HG03280 (cell line): ENCODE data around the gene SKP1.
"Not testable (repeated sequence)": the region's sequence is repeated elsewhere in the genome, so short reads cannot be mapped to it uniquely, and the experiment has no call there.

ENCODE experiments used
- ATAC-seq: cut with Tn5 transposase; IDR thresholded peaks from one replicate; pipeline ENCODE4 v1.9.1; 2021; ENCODE audit warnings: mild to moderate bottlenecking, moderate library complexity; ENCODE audit not compliant: unreplicated experiment

Gene SKP1

GRCh38 chr5:134178096-134178419 is 1.3 kb upstream of the SKP1 start:
- no peak for ATAC-seq

GRCh38 chr5:134177369-134178095 is 782 bp upstream of the SKP1 start:
- no peak for ATAC-seq

DNA sequence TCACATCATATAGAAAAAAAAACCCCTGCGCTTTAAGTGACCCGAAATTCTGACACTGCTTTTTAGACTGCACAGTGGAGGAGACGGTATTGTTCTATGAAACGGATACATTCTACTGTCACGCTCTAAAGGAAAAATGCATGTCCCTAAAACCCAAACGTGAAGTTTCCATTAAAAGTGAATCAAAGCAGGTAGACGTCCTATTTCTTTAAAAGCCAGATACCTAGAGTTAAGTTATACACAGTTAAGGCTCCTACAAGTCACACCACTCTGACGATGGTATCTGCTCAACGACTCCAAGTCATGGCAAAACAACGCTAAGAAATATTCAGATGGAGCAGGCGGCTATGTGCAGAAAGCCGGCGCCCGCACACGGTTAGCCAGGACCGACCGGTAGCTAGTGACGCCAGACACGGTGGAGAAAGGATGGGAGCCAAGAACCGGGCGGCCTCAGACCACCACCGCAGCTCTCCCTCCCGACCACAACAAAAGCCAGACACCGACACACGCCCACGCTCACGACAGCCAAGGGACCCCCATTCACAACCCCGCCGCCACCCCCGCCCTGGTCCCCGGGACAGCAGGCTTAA is 734 bp downstream of the SKP1 start:
- peak; percentile 22 for ATAC-seq

DNA sequence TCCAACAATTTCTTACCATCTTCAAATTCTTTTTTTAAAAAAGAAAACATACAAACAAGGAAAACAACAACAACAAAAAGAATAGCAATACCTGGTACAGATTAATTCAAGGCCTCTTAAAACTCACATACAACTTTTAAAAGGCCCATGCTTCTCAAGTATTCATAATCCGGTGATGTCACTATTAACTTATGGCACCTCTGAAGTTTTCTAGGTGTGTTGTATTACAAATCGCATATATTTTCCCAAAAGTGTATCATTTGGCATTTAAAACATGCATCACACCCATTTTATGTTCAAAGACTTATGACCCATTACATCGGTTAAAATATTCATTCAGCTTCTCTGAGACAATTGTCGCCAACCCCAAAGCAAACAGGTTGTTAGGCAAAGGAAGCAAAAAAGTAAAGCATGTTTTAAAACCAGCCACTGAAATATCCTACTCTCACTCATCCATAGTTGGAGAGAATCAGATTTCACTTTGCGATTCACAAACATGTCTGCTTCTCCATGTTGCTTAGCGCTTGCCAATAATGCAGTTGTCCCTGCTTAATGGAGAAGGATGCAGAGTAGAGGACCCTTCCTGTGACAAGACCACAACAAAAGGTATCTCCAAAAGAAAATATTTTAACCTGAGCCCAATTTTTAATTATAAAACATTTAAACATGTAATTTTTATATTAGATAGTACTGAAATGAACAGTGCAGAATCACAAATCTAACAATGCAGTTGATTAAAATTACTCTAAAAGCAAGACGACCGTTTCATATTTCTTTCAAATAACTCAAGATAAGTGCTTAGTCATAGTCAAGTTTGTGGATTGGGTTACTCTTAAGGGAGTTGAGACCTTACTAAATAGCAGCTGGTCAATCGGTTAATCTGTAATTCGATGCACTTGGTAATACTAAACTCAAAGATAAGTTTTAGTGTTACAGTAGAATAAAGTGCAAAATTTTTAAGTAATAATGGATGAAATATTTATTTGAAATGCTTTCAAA is 1.6 kb downstream of the SKP1 start:
- no peak for ATAC-seq

GRCh38 chr5:134171972-134172371 is 4.8 kb downstream of the SKP1 start:
- ATAC-seq = no peak

DNA sequence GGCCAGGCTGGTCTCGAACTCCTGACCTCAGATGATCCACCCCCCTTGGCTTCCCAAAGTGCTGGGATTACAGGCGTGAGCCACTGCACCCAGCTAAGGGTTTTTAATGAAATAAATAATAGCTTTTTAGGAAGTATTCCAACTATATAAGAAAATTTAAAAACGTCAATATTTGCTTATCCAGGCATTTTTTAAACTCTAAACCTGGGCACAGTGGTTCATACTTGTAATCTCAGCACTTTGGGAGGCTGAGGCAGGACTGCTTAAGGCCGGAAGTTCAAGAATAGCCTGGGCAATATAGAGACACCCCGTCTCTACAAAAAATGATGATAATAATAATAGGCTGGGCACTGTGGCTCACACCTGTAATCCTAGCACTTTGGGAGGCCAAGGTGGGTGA is 14.2 kb downstream of the SKP1 start:
- no peak for ATAC-seq

DNA sequence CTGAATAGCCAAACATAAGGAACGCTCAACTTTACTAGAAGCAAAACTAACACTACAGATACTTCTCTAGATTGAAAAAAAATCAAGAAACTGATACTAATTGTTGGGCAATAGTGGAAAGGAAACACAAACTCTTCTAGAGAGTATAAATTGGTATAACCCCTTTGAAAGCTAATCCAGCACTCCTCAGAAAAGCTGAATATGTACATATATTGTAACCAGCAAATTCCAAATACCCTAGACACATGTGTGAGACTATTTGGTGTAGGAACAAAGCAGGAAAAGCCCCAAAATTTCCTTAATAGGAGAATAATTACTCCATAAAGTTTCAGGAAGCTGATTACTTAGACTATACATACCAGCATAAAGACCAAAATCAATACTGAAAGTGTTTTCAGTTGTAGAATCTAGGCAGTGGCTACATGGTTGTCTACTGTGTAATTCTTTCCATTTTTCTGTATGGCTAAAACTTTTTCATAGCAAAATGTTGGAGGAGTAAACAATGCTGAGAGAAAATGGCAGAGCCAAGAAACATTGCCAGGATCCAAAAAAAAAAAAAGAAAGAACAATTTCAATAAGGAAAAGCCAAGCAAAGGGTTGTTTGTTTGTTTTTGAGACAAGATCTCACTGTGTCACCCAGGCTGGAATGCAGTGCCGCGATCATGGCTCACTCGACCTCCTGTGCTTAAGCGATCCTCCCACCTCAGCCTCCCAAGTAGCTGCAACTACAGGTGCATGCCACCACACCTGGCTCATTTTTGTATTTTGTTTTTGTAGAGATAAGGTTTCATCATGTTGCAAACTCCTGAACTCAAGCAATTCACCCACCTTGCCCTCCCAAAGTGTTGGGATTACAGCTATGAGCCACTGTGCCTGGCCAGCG is 15.0 kb downstream of the SKP1 start:
- no peak for ATAC-seq

DNA sequence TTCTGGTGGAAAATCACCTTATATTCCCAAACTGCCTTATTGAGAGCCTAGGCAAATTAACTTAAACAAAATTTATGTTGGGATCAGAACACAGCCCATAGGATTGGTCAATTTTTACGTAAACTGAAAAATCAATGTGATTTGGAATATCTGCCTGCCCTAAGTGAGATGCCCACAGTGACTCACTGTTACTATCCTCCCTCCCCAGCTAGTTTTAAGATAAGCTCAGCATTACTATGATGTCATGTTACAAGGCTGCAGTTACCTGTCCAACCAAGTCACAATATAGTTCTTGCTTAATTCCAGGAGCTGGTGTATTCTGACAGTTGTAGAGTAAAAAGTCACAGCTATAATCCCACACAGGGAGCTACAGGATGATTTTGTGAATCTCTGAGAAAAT is 23.1 kb downstream of the SKP1 start:
- no peak for ATAC-seq

- ATAC-seq = no peak
Measured at GRCh38 chr5:134153241-134153640, 23.5 kb downstream of the SKP1 start.

- ATAC-seq = not testable (repeated sequence)
Measured at GRCh38 chr5:134152173-134152832, 24.4 kb downstream of the SKP1 start.

- no peak for ATAC-seq
Measured at GRCh38 chr5:134151723-134152122, 25.0 kb downstream of the SKP1 start.

DNA sequence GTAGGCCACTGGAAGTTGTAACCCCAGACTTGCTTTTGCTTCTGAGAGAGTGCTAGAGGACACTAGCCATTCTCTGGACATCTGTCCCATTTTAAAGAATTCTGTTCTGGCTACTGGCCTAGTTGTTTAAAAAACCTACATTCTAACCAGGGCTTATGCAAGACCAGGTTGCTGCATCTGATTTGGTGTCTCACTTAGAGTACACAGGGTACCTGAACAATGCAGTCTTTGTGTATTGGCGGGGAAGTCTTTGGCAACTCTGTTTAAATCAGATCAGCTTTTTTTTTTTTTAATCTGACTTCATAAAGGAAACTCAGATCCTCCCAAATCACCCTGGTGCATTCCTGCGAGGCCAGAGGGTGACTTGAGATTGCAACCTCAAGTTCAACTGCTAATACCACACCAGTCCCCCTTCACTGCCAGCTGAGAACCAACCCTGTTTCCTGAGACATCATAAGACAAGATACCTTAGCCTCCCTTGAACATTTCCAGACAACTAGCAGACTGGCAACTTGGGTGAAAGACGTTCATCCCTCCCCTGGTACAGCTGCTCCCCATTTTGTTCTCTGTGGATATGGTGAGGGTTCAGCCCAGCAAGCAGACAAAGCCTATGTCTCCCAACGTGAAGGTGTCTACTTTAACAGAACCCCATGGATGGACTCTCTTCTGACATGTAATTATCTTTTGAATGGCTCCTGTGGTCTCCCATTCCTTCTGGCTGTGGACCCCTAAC is 27.0 kb downstream of the SKP1 start:
- ATAC-seq = no peak

- ATAC-seq = no peak
Measured at GRCh38 chr5:134148986-134149539, 27.7 kb downstream of the SKP1 start.

GRCh38 chr5:134148316-134148715 is 28.4 kb downstream of the SKP1 start:
- ATAC-seq = no peak

DNA sequence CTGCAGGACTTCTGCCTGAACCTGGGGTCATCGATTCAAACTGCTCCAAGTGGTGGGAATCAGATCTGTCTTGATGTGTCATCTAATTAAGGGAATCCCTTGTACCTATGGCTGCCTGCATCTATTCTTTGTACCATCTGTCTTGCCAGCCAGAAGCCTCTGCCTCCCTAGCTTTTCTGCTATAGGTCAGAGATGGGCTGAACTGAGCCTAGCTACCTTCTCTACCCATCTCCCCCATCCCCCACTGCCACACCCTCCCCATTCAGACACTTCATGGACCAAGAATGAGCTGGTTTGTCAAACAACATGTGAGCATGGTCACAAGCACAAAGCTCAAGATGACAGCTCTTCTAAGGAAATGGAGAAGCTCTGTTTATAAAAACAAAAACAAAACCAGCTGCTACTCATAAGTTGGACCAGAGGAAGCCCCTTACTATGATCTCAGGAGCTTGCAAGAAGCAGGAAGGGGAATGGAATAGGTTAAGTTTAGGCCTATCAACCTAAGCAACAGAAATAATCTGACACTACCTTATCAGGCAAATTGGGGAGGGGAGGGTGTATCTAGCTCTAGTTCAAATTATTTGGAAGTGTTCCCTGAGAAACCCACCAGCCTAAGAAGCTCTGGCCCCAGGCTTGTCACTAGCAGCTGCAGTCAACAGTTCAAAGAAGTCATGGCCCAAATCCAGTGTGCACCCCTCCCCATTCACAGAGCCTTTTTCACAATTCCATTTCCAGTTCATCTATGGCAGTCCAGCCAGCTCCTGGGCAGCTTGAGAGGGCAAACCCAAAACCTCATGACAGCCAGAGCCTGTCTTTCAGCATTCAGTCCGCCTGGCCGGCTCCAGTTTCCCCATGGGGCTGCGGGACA is 29.9 kb downstream of the SKP1 start:
- ATAC-seq = no peak

DNA sequence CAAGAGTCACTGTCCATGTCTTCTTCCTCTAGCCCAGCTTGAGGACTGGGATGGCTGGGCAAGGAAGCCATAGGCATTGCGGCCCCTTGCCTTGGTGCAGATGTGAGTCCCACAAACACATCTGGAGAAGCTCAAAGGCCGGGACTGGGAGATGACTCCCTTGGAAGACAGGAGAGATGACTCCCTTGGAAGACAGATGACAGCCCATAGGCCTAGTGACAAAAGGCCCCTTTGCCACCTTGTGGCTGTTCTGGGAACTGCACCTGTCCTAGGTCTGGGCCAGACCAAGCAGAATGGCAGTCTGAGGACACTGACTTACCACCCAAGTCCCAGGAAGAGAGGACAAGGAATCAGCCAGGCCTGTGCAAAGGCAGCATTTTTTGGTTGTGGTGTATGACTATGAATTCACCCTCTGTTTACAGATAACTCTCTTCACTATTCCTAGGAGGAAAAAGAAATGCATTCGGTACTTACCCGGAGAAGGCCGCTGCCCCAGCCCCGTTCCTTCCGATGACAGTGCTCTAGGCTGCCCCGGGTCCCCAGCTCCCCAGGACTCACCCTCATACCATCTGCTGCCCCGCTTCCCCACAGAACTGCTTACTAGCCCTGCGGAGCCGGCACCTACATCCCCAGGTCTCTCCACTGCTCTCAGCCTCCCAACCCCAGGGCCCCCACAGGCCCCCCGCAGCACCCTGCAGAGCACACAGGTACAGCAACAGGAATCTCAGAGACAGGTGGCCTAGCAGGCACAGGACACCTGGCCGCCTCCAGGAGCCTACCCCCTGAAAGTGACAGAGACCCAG is 30.8 kb downstream of the SKP1 start:
- peak; percentile 75 for ATAC-seq

DNA sequence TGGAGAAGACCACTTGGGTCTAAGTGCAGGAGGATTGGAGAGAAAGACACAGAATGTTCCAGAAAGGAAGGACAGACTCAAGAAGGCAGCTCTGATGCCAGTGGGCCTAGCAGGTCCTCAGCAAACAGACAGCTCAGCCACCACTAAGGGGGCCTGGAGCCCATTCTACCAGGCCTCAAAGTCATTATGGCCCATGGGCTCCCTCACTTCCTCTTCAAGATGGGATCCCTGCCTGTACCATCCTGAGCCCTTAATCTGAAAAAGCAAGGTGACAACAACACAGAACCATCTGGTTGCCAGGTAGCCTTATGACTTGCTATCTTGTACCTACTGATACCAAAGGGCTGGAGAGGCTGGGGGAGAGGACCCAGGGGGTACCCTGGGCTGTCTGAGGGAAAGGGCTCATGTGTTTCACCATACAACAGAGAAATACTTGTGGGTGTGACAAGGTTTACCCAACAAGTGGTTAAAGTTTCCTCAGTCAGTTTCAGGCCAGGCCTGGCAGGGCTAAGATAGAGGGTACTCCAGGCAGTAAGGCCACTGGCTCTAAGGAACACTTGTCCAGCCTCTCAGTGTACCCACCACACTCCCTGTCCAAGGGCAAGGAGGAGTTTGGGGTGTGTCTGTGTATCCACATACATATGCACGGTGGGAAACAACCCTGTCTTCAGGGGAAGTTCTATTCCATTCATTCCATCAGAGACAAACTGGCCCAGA is 31.6 kb downstream of the SKP1 start:
- ATAC-seq = no peak
